ENCODE results near the gene USP25.

USP25 gene

DNA sequence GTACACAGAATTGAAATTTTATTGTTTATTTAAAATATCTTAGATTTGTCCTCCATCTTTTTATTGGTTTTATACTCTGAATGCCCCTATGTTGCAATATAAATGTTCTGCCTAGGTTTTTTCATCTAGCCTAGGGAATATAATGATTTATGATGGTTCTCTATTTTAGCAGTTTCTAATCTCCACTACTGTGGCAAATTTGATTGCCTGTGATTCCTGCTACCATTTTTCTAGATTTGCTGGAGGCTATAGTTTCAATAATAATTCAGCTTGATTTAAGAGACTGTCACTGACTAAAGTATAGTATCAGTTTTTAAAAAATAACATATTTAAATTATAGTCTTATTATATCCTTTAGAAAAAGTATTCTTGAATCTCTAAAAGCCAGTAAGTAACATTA is 90.5 kb downstream of the USP25 start:
- DNase-seq: no peak

DNA sequence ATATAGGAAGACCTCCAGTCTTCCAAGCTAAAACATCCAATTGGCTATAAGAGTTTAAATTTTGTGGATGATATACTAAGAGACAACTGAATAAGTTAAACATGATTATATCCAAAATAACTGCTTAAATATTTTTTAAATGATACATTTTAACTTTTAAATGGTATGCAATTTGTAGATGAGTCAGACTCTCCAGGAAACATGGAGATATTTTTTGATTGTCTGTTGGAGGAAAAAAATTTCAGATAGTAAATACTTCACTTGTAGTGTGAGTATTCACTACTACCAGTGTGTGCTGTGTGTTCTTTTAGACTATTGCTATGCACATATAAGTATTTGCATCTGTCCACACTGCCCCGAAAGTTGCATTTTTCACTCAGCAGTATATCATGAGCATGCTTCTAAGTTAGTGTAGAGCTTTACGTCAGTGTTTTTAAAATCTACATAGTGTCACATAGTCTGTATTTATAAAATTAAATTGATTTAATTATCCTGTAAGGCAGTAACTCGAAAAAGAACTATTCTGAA is 91.1 kb downstream of the USP25 start:
- DNase-seq: no peak

DNA sequence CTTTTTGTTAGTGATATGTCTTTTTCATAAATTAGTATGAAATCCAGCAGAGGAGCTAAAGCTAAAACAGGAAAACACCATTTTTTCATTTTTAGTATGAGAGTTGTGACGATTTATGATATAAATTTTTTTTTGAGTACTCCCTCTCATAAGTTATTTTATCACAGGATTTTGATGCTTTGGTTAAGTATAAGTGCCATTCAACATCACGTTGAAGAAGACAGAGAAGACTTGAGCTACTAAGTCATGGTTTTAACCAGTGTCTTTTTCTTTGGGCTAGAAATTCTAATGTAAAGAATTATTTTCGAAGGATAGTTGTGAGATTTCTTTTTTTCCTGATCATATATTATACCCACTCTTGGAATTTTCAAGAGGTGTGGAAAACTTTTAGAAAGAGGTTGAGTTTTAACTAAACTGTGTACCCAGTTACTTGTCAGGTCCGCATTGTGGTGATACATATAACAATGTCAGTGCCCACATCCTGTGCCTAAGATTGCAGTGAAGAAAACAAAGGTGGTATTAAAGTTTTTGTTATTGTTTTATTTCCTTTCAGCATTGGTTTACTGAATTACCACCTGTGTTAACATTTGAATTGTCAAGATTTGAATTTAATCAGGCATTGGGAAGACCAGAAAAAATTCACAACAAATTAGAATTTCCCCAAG is 93.8 kb downstream of the USP25 start:
- no peak for DNase-seq

DNA sequence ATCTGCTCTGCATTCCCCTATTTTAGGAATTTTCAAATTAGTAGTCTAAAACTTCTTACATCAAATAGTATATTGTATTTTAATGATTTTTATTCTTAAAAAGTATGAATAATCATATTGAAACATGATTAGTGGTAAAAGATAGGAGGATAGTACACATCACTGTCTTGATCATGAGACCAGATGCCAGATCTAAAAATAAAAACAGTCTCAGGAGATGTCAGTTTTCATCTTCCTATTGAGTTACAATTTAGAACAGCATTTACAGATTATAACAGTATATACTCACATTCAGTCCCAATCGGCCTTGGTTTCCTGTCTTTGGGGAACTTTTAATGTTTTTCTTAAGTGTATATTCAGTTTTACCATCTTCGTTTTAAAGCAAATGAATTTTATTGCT is 95.9 kb downstream of the USP25 start:
- no peak for DNase-seq

DNA sequence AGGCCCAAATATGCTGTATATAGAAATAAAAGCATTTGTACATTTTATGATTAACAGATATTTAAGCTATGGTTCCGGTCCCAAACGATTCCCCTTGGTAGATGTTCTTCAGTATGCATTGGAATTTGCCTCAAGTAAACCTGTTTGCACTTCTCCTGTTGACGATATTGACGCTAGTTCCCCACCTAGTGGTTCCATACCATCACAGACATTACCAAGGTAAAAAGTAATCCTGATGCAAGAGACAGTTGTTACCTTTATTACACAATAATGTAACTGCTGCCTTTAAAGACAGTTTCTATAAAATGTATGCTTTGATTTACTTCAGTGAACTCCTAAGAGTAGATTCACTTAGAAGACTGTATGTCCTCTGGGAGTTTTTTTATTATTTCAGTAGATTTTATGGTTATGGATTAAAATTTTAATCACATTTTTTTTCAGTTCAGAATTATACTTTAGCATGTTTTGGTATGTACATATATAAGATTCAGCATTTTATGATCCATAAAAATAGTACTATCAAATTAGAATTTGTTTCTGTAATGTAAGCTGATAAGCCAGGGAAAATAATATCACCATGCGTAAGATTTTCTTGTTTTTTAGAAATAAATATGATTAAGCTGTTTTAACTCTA is 96.5 kb downstream of the USP25 start:
- DNase-seq: no peak

DNA sequence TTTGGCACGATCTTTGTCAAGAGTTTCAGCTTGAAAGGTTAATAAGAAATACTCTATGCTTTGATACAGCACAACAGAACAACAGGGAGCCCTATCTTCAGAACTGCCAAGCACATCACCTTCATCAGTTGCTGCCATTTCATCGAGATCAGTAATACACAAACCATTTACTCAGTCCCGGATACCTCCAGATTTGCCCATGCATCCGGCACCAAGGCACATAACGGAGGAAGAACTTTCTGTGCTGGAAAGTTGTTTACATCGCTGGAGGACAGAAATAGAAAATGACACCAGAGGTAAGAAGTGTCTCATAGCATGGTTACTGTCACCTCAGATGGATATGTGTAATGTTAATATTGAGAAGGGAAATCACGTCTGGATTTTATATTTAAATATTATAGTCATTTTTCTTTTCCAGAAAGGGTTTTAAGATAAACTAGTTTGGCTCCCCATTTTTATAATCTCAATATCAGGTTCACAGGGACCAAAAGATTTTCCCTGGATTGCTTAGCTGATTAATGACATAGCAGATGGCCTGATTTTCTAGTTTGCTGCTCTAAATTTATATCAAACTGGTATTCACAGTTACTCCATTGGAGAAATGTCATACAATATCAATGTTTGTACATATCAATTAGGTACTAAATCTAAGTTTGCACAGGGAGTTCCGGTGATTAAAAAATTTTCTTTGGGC is 97.3 kb downstream of the USP25 start:
- DNase-seq: no peak

DNA sequence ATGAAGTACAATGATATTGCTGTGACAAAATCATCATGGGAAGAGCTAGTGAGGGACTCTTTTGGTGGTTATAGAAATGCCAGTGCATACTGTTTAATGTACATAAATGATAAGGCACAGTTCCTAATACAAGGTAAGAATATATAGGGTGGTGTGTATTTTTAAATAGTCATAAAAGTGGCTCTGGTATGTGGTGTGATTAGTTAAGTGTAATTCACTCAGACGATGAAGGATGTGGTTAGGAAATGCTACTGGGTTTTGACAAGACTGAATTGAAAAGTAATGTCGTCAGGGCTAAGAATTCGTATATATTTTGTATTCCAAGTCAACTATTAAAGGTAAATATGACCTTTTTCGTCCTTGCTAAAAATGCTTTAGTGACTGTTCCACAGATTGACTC is 101.7 kb downstream of the USP25 start:
- DNase-seq: no peak

DNA sequence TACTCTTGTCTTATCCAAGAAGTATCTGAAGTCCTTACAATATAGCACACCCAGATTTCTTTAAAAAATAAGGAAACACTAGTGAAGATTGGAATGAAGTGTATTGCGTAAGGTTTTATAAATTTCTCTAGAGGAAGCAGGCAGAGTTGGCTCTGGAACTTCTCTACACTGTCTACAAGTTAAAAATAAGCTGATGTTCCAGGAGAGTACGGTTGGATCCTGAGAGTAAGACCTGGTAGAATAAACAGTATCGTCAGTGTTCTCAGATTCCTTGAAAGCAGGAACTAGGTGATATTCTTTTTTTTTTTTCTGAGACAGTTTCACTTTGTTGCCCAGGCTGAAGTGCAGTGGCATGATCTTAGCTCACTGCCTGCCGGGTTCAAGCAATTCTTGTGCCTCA is 107.9 kb downstream of the USP25 start:
- DNase-seq: no peak

DNA sequence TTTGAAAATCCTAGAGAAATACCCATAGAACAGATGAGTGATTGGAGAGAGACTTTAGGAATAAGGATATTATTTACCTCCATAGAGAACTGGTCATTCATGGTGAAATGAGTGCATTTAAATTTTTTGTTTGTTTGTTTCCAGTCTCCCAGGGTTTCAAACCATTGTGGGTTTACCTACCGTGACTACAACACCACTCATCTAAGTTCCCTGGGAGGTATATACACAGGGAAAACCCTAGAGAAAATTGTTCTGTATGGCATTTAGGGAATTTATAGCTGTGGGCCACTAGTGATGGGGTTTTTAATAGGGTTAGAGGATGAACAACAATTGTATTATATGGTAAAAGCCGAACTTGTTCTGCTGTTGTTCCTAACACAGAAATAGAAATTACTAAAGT is 109.2 kb downstream of the USP25 start:
- no peak for DNase-seq

DNA sequence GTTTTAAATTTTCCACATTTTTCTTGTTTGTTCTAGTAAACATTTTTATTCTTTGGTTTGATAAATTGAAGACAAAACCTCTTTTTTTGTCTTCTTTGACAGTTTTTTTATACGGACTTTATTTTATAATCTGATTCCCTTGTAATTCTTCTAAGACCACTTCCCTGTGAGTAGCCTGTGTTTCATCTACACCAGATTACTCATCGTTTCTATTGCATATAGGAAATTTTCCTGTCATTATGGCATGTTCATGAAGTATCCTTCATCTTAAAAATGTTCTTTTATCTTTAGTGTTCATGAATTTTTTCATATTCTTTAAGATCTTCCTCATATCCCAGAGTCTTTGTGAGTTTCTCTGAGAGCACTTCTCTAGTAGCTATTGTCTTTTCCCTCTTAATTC is 109.8 kb downstream of the USP25 start:
- DNase-seq: no peak

DNA sequence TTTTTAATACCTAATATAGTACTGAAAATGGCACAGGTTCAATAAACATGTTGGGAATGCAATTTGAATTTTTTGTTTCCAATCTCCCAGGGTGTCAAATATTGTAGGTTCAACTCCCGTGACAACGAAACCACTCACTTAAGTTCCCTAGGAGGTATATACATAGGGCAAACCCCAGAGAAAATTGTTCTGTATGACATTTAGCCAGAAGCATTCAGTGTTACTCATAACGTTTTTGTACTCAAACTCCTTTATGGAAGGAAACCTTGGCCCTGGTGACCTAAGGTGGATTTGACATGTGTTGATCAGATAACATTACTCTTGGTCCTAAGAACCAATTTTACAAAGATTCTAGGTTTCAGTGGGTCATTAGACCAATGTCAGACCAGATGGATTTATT is 110.6 kb downstream of the USP25 start:
- DNase-seq: no peak

DNA sequence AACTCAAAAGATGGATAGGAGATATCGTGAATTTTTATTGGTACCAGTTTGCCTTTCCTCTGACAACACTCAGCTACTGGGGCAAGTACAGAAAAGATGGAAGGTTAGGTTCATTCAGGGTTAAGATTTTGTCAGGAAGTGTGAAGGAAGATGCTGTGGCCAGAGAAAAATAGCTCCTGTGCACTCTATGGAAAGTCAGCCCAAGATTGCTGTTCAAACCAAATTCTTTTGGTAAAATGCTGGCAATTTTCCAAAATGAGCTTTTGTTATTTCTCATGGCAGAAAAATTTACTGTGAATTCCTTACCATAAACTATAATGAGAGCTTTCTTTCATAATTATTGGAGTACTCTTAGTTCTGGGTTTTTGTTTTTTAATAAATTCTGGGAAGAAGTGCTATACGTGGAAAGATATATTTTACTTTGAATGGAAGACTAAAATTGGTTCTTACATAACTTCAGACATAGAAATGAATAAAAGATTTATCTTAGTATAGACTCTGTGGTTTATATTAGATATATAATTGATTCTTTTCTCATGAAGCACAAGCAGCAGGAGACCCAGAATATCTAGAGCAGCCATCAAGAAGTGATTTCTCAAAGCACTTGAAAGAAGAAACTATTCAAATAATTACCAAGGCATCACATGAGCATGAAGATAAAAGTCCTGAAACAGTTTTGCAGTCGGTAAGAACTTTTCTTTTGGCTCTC is 112.2 kb downstream of the USP25 start:
- no peak for DNase-seq

DNA sequence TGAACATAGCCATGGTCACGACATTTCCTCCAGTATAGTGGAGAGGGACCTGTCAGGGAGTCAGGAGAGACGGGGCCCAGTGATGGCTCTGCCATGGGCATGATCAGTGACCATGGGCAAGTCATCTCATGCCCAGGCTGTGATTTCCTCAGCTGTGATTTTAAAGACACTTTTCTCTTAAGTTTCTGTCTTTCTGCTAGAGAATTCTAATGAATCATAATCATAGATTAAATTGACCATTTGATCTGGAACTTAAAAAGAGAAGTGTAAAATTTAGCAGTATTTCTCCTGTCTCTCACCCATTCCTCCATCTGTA is 112.7 kb downstream of the USP25 start:
- DNase-seq: no peak

DNA sequence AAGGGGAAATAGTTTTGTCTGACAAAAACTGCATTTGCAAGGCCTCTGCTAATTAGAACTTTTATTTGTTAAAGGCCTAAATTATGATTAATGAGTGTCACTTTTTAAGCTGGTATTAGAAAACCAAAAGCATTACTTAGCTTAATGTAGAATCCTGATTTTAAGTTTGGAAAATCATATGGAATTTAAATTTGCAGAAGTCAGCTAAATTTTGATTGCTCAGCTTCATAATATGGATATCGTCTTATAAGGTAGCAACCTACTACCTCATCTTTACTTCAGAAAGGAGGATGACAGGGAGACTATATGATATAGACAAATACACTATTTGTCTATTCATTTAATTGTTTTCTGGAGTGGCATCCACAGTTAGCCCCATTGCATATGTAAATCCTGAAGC is 114.0 kb downstream of the USP25 start:
- DNase-seq: no peak

DNA sequence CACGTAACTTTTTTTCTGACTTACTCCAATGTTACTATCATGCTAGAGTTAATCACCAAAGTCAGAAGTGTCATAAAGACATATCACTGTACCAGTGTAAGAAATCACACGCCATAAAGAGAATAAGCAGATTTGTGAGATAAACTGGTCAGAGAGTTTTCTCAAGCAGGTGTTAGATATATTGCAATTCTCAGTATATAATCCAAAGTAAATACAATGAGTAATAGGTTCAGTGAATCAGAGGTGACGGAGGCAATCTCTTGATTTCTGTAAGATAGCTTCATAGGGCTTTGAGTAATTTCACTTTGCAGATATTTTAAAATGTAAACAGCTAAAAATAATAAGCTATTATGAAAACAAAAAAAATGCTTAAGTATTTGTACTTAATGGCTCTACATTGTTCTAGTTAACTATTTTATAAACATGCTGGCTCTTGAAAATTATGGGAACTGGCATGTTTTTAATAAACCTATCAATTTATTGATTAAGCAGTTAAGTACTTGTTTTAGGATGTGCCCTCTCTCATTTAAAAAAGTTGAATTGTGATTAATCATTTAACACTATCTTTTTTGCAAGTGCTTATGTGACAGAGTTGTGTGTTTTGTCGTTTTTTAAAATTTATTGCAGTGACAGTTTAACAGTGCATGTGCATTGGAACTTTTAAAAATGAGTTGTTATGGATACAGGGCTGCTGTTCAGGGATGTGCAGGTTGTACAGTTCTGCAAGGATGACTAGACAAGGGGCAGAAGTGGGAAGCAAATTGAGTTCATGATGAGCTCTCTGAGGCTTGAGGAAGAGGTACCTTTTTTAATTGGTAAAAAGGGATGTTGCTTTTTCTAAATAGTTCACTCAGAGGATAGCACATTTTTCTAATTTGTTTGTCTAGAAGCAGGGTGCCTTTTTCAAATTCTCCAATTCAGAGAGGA is 119.1 kb downstream of the USP25 start:
- no peak for DNase-seq

DNA sequence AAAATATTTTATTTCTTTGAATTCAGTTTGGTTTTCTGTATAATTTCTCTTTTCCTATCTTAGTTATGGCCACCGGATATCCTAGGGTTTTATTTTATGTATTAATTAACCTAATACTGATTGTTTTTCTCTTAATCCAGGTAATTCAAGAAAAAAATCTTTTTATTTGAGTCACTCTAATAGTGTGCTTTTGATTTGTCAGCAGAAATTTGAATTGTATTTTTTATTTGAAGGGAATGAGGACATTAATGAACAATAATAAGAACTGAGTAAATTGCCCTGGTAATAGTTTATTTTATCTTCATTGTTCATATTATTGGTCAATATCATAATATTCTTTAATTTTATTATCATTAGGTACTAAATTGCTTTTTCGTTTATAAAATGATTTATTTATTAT is 120.1 kb downstream of the USP25 start:
- DNase-seq: no peak

DNA sequence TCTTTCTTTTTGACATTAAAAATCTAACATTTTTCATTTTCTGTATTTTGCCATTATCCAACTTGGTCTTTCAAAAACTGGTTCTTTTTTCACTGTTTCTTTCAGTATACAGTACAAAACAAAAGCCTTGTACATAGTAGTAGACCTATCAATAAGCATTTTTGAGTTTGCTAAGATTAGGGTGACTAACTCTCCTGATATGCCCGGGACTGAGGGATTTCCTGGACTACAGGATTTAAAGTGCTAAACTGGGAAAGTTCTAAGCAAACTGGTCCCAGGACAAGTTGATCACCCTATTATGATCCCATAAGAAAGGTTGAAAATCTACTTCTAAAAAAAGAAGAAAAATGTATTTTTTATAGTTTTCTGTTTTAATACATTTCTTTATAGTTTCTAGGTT is 120.9 kb downstream of the USP25 start:
- no peak for DNase-seq

DNA sequence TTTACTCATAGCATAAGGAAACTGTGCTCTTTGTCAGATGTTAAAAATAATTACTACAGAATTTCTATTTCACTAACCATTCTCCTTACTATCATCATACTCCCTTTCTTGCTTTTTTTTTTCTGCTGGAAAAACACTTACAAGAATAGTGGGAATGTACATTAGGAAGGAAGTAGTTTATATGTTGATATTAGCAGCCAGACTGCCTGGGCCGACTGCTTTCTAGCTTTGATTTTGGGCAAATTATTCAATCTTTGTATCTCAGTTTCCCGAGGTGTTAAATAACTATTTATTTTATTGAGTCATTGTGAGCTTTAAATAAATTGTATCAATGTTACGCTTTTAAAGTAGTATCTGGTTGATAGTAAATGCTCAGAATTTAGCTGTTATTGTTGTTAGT is 122.4 kb downstream of the USP25 start:
- no peak for DNase-seq

DNA sequence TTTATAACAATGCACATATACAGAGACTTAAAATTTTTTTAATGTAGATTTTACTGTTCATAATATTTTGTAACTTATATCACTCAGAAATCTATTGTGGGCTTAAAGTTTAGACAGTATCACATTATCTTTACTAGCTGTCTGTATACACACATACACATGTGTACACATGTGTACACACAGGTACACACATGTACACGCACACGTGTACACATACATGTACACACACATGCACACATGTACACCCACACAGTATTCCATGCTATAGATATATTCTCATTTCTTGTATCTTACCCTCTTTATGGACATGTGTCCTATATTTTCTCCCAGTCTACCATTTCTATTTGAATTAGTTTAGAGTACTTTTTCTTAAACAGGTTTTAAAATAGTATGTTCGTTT is 123.3 kb downstream of the USP25 start:
- DNase-seq: no peak

DNA sequence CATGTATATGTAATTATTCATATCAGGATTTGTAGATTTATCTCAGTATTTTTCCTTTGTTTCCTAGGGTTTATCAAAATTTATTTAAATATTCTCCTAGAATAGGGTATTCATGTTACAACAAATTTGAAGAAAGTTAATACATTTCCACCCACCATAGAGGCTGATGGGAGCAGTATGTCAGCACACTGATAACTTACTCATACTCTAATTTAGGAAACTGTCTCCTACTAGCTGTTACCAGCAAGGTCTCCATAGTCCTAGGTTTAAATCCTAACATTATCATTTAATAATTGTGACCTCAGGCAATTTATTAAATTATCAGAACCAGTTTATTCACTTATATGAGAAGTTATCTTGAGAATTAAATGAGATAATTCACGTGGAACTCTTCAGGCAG is 127.0 kb downstream of the USP25 start:
- no peak for DNase-seq

DNA sequence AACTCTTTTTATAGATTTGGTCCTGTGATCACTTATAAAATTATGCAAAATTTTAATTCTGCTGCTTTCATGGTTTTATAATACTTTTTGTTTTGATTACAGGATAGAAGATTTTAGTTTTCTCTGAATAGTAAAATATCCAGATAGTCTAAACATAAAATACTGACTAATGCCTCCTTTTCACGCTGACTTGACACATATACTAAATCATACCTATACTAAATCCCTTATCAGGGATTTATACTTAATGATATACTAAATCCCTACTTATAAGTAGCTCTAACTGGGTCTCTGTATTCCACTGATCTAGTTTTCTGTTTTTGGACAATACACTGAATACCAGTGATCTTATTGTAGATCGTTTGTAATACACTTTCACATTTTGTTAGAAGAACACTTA is 128.0 kb downstream of the USP25 start:
- DNase-seq: no peak

DNA sequence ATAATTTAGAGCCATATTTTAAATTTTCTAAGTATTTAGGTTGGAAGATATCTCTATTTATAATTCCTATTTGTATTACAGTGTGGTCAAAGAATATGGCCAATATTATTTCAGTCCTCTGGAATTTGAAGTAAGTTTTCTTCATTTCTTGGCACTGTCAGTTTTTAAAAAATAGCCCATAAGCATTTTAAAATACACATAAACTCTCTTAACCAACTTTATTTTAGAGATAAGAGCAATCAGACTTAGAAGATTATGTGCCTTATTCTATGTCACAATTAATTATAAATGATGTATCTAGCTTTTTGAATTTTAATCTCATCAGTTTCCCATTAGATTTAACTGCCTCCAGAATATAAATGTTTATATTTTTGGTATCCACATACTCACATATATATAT is 130.8 kb downstream of the USP25 start:
- no peak for DNase-seq

DNA sequence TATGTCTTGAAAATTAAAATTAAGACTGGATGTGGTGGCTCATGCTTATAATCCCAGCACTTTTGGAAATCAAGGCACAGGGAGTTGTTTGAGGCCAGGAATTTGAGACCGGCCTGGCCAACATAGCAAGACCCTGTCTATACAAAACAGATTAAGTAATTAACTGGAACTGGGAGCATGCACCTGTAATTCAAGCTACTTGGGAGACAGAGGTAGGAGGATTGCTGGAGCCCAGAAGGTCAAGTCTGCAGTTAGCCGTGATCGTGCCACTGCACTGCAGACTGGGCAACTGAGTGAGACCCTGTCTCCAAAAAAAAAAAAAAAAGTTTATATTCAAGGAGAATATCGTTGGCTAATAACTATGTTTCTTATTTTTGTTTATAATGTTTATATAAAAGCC is 139.2 kb downstream of the USP25 start:
- DNase-seq: no peak
